NT2/D1 (cell line): ENCODE data around the gene MAT1A.

ENCODE experiments used
- SUZ12 ChIP-seq: IDR thresholded peaks from 2 replicates; pipeline ENCODE4 v1.6.1; 2011; ENCODE audit not compliant: insufficient read length, insufficient read depth; ENCODE audit errors: extremely low read depth
- ZNF274 ChIP-seq: IDR thresholded peaks from 2 replicates; pipeline ENCODE4 v1.6.1; 2011; ENCODE audit warnings: mild to moderate bottlenecking, low read depth, low read length

DNA sequence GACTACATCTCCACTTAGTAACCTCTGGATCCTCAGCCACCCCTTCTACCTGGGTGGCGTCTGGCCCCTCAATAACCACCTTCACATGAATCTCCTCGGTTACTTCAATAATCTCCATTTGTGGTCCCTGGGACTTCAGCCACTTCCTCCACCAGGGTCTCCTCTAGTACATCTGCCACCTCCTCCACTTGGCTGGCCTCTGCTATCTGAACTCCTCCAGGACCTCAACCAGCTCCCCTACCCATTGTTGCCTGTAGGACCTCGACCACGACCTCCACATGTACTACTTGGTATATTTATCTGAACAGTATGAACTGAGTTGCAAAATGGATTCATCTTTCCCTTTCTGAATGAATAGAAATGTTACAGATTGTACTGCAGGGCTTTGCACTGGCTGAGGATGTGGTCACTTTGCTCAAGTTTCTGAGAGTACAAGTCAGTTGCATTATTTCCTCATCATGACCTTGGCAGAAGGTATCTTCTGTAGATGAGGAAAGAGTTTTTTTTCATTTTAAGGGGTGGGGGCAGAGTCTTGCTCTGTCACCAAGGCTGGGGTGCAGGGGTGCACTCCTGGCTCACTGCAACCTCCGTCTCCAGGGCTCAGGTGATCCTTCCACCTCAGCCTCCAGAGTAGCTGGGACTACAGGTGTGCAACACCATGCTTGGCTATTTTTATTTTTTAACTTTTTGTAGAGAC lies 36.0 kb downstream of the MAT1A start:
- TF ChIP-seq ZNF274 (no peak), SUZ12 (no peak)
